ENCODE data around the gene FCSK. TPM values are rescaled to one million over a fixed set of nuclear protein-coding genes. Genes with fewer than 3 reads are reported as not detected.

FCSK gene
- total and polyA plus RNA-seq, 2 of the 8 experiments (the other 6 are each of a cell fraction or from before 2014, with no cell fraction given): 4.6 to 5.1 TPM

DNA sequence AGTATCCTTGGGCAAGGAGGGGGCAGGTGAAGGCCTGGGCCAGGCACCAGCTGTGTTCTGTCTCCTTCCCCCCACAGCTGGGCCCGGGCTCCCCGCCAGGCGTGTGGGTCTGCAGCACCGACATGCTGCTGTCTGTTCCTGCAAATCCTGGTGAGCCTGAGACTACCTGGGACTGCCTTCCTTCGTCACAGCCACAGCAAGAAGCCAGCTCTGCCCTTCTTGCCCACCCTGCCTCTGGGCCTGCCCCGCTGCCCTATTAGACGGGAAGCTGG, 12.3 kb downstream of the FCSK start:
- Histone ChIP-seq H3K9me3 (ENCODE audit: insufficient read depth in 2 of 2, low read depth in 1 of 2, low read length in 1 of 2) (no peaks in the 10 kb centered on the region), H4K91ac (replicated peaks; ENCODE audit: insufficient read length, low read length) (no peak overlapping the region), H3K56ac (replicated peaks; ENCODE audit: insufficient read length, low read depth, low read length) (no peak overlapping the region), H3K18ac (ENCODE audit: extremely low read depth, low read length) (no peak overlapping the region), H3K27me3 (replicated peaks in 1 of 4; ENCODE audit: control insufficient read depth in 3 of 4, extremely low read depth in 1 of 4, insufficient read depth in 3 of 4, low read length in 3 of 4) (no peaks in the 10 kb centered on the region), H3K9ac (replicated peaks in 1 of 4; ENCODE audit: extremely low read depth in 1 of 4, low read depth in 3 of 4, low read length in 3 of 4) (no peak overlapping the region), H3K4me2 (ENCODE audit: insufficient read depth in 1 of 2, low read depth in 2 of 2, low read length in 2 of 2) (no peak overlapping the region), H3K4me3 (ENCODE audit: extremely low read depth in 1 of 4, insufficient read depth in 2 of 4, low read depth in 3 of 4, low read length in 4 of 4) (no peak overlapping the region), H3K79me2 (ENCODE audit: control insufficient read depth in 1 of 2, insufficient read depth in 2 of 2, low read length in 2 of 2) (no peaks in the 10 kb centered on the region), H2AFZ (ENCODE audit: low read length) (no peak overlapping the region), H3K23ac (ENCODE audit: insufficient read length) (no peak overlapping the region), H2BK5ac (ENCODE audit: low read depth, low read length) (no peak overlapping the region), H3K4ac (replicated peaks; ENCODE audit: insufficient read length, low read depth, low read length) (no peak overlapping the region), H4K5ac (ENCODE audit: insufficient read length, low read depth, low read length) (no peak overlapping the region), H2AK5ac (ENCODE audit: low read depth, low read length) (no peak overlapping the region), H3K23me2 (ENCODE audit: low read depth, low read length) (no peaks in the 10 kb centered on the region), H2BK20ac (ENCODE audit: low read length) (no peak overlapping the region), H2BK12ac (ENCODE audit: low read depth, low read length) (no peak overlapping the region), H2BK15ac (ENCODE audit: low read length) (no peak overlapping the region), H3K36me3 (ENCODE audit: control insufficient read depth in 2 of 4, insufficient read depth in 4 of 4, low read length in 3 of 4) (no peaks in the 10 kb centered on the region), H3K4me1 (replicated peaks in 1 of 4; ENCODE audit: control insufficient read depth in 3 of 4, insufficient read depth in 4 of 4, low read length in 3 of 4) (peaks cover 0 to 2% (median 0%) of the 10 kb centered on the region in 4 experiments; a peak in 1 of 7 replicates), H3K14ac (ENCODE audit: insufficient read length) (no peak overlapping the region), H2BK120ac (replicated peaks; ENCODE audit: low read depth, low read length) (no peak overlapping the region), H3K79me1 (ENCODE audit: low read depth, low read length) (no peaks in the 10 kb centered on the region), H4K20me1 (replicated peaks in 1 of 2; ENCODE audit: control insufficient read depth in 1 of 2, insufficient read depth in 2 of 2, low read length in 2 of 2) (peaks cover 0 to 2% of the 10 kb centered on the region in 2 experiments), H4K8ac (ENCODE audit: extremely low read depth, insufficient read depth, low read length) (no peak overlapping the region; the same call in none of the 2 replicates), H3K27ac (ENCODE audit: low read depth, low read length) (no peak overlapping the region)
- DNase-seq (ENCODE audit: low read depth in 1 of 2, low spot score in 2 of 2) (no peak), FAIRE-seq (no peak)
- ChIA-PET CTCF (ENCODE audit: partially characterized antibody) (interaction anchor here (0.6 to 13.6 kb wide), 9 partner anchors 11 to 97 kb away, joined by 3 to 180 read pairs (median 5); partner anchors contain the start of gene FCSK), POLR2A (ENCODE audit: partially characterized antibody) (interaction anchor here (1.6 to 4.5 kb wide), 2 partner anchors 12 to 85 kb away, joined by 7 to 20 read pairs; partner anchors contain the start of gene FCSK)
- 78% methylated on average over 7 of the region's 7 CpGs; no CpG with 5 or more reads in 1 of the 2 experiments for WGBS, 2 experiments (ENCODE audit: extremely low coverage in 1 of 2, insufficient coverage in 1 of 2, insufficient read length in 1 of 2, insufficient replicate concordance in 2 of 2, low coverage in 1 of 2, low lambda C conversion rate in 2 of 2, missing lambda C conversion rate in 1 of 2)
